H9 (cell line): ENCODE data around the gene ARMC9. TPM values are rescaled to one million over a fixed set of nuclear protein-coding genes. Genes with fewer than 3 reads are reported as not detected.

Experiments used
- DNase-seq: peaks from one replicate; pipeline ENCODE4 v3.0.0-alpha.2; 2017
- H2AFZ ChIP-seq: one replicate; pipeline ENCODE4 v1.6.1; 2013; ENCODE audit warnings: mild to moderate bottlenecking, low read length, control low read depth, moderate library complexity
- H2AK5ac ChIP-seq: 2 replicates; pipeline ENCODE4 v1.6.1; 2013; ENCODE audit warnings: low read length, control low read depth, mixed read lengths; ENCODE audit not compliant: insufficient read length
- H2BK120ac ChIP-seq: one replicate; pipeline ENCODE4 v1.6.1; 2013; ENCODE audit warnings: low read depth, mild to moderate bottlenecking, low read length, control low read depth, inconsistent platforms; ENCODE audit not compliant: poor library complexity, severe bottlenecking
- H2BK12ac ChIP-seq: 2 replicates; pipeline ENCODE4 v1.6.1; 2013; ENCODE audit warnings: low read length, control low read depth, mixed read lengths, low read depth; ENCODE audit not compliant: insufficient read length
- H2BK15ac ChIP-seq: 2 replicates; pipeline ENCODE4 v1.6.1; 2013; ENCODE audit warnings: low read depth, low read length, control low read depth
- H2BK20ac ChIP-seq: one replicate; pipeline ENCODE4 v1.6.1; 2013; ENCODE audit warnings: low read depth, mild to moderate bottlenecking, low read length, control low read depth, inconsistent platforms; ENCODE audit not compliant: poor library complexity, severe bottlenecking
- H2BK5ac ChIP-seq: 2 replicates; pipeline ENCODE4 v1.6.1; 2013; ENCODE audit warnings: low read length, control low read depth, mixed read lengths; ENCODE audit not compliant: insufficient read length
- H3K14ac ChIP-seq: 2 replicates; pipeline ENCODE4 v1.6.1; 2013; ENCODE audit warnings: low read length, control low read depth; ENCODE audit not compliant: insufficient read depth
- H3K18ac ChIP-seq: 2 replicates; pipeline ENCODE4 v1.6.1; 2013; ENCODE audit warnings: low read depth, mild to moderate bottlenecking, mixed read lengths, low read length, control low read depth; ENCODE audit not compliant: insufficient read length
- H3K23ac ChIP-seq: 2 replicates; pipeline ENCODE4 v1.6.1; 2013; ENCODE audit warnings: low read length, control low read depth, mixed read lengths, low read depth; ENCODE audit not compliant: insufficient read length
- H3K23me2 ChIP-seq: 2 replicates; pipeline ENCODE4 v1.6.1; 2013; ENCODE audit warnings: low read depth, mild to moderate bottlenecking, mixed read lengths, low read length, control low read depth; ENCODE audit not compliant: insufficient read length, poor library complexity, severe bottlenecking
- H3K27ac ChIP-seq: 2 replicates; pipeline ENCODE4 v1.5.1; 2013; ENCODE audit warnings: low read length, control low read depth, mixed read lengths, low read depth; ENCODE audit not compliant: insufficient read length
- H3K27me3 ChIP-seq: 2 replicates; pipeline ENCODE4 v1.6.1; 2013; ENCODE audit warnings: low read length, control low read depth, inconsistent platforms; ENCODE audit not compliant: insufficient read depth
- H3K4ac ChIP-seq: 2 replicates; pipeline ENCODE4 v1.6.1; 2013; ENCODE audit warnings: low read depth, mild to moderate bottlenecking, control low read depth, inconsistent platforms, low read length, moderate library complexity
- H3K4me1 ChIP-seq: 2 replicates; pipeline ENCODE4 v1.6.1; 2013; ENCODE audit warnings: low read length, control low read depth, inconsistent platforms; ENCODE audit not compliant: insufficient read depth
- H3K4me2 ChIP-seq: 2 replicates; pipeline ENCODE4 v1.6.1; 2013; ENCODE audit warnings: low read length, control low read depth, mixed read lengths; ENCODE audit not compliant: insufficient read length, insufficient read depth
- H3K56ac ChIP-seq: 2 replicates; pipeline ENCODE4 v1.6.1; 2013; ENCODE audit warnings: low read depth, mild to moderate bottlenecking, mixed read lengths, low read length, control low read depth; ENCODE audit not compliant: insufficient read length
- H3K79me1 ChIP-seq: 2 replicates; pipeline ENCODE4 v1.6.1; 2013; ENCODE audit warnings: low read depth, mild to moderate bottlenecking, moderate library complexity, low read length, control low read depth, inconsistent platforms; ENCODE audit not compliant: insufficient read depth, poor library complexity, severe bottlenecking
- H3K79me2 ChIP-seq: 2 replicates; pipeline ENCODE4 v1.6.1; 2013; ENCODE audit warnings: low read length, control low read depth, inconsistent platforms; ENCODE audit not compliant: insufficient read depth
- H3K9ac ChIP-seq: 2 replicates; pipeline ENCODE4 v1.6.1; 2013; ENCODE audit warnings: low read length, control low read depth, mixed read lengths; ENCODE audit not compliant: insufficient read length; ENCODE audit errors: extremely low read depth
- H3K9me3 ChIP-seq: one replicate; pipeline ENCODE4 v1.6.1; 2013; ENCODE audit warnings: low read depth, low read length, inconsistent platforms; ENCODE audit not compliant: control insufficient read depth
- H3T11ph ChIP-seq: one replicate; pipeline ENCODE4 v1.6.1; 2013; ENCODE audit warnings: mild to moderate bottlenecking, low read length, control low read depth, inconsistent platforms
- H4K20me1 ChIP-seq: one replicate; pipeline ENCODE4 v1.6.1; 2013; ENCODE audit not compliant: control insufficient read depth, insufficient read length, insufficient read depth
- H4K5ac ChIP-seq: 2 replicates; pipeline ENCODE4 v1.6.1; 2013; ENCODE audit warnings: low read depth, mild to moderate bottlenecking, mixed read lengths, low read length, control low read depth; ENCODE audit not compliant: insufficient read length
- H4K8ac ChIP-seq: replicated peaks from 2 replicates; pipeline ENCODE4 v1.6.1; 2013; ENCODE audit warnings: low read length, control low read depth, mixed read lengths, low read depth; ENCODE audit not compliant: insufficient read length
- H4K91ac ChIP-seq: 2 replicates; pipeline ENCODE4 v1.6.1; 2013; ENCODE audit warnings: low read depth, mild to moderate bottlenecking, moderate library complexity, mixed read lengths, low read length, control low read depth; ENCODE audit not compliant: insufficient read length
- H3K27ac Mint-ChIP-seq, 3 experiments: 2 replicates in 2 of 3; 3 replicates in 1 of 3; pipeline ENCODE4 v1.8.0; 2020 to 2021; ENCODE audit warnings: mixed read lengths in 3 of 3, mild to moderate bottlenecking in 1 of 3, moderate library complexity in 1 of 3
- H3K27me3 Mint-ChIP-seq: 2 replicates; pipeline ENCODE4 v1.8.0; 2021; ENCODE audit warnings: low read depth, mild to moderate bottlenecking, moderate library complexity, mixed read lengths
- H3K36me3 Mint-ChIP-seq, 3 experiments: 2 replicates in 2 of 3; 3 replicates in 1 of 3; pipeline ENCODE4 v1.8.0; 2020 to 2021; ENCODE audit warnings: low read depth in 3 of 3, mixed read lengths in 3 of 3; ENCODE audit not compliant: insufficient read depth in 1 of 3
- H3K4me1 Mint-ChIP-seq, 2 experiments: 2 replicates each; pipeline ENCODE4 v1.8.0; 2020; ENCODE audit warnings: mixed read lengths in 2 of 2
- H3K4me3 Mint-ChIP-seq, 2 experiments: 2 replicates in 1 of 2; 3 replicates in 1 of 2; pipeline ENCODE4 v1.8.0; 2020 to 2021; ENCODE audit warnings: mild to moderate bottlenecking in 2 of 2, mixed read lengths in 2 of 2, moderate library complexity in 1 of 2
- H3K9me3 Mint-ChIP-seq, 2 experiments: 2 replicates in 1 of 2; 3 replicates in 1 of 2; pipeline ENCODE4 v1.8.0; 2020; ENCODE audit warnings: mild to moderate bottlenecking in 2 of 2, mixed read lengths in 2 of 2, moderate library complexity in 1 of 2
- WGBS: extraction: QIAGEN DNeasy Blood & Tissue Kit; methylation state at CpG from one replicate; pipeline ENCODE4 v1.1.7; 2013; ENCODE audit warnings: missing lambda C conversion rate, low lambda C conversion rate, mixed read lengths; ENCODE audit not compliant: insufficient read length; ENCODE audit errors: extremely low coverage; 5-methylcytosine and 5-hydroxymethylcytosine counted together
- total RNA-seq: library from RNA; stranded (reverse); gene quantifications from 2 replicates; pipeline ENCODE4 v1.2.1, GENCODE V29; 2021
- TF ChIP-seq, protein P1 (sequence below): fragments of 200-600 bp; sonication (generic); conservative IDR thresholded peaks from 3 replicates; pipeline ENCODE4 v1.8.0; 2021; ENCODE audit warnings: antibody characterized with exemption, mild to moderate bottlenecking

Gene ARMC9
- total RNA-seq, 1 experiment from 2014 or later = 37.6 TPM

DNA sequence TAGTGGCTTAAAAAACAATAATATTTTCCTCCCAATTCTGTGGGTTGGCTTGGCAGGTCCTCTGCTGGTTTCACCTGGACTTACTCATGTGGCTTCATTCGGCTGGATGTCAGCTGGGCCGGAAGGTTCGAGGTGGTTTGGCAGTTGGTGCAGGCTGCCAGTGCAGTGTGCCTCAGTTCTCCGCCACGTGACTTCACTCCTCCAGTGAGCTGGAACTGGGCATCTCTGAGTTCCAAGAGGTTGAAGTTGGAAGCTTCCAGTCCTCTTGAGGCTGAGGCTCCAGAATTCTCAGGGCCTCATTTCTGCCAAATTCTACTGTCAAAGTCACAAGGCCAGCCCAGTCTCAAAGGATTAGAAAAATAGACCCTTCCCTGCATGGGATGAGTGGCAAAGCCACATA is 113.6 kb downstream of the ARMC9 start:
- peak overlapping the region in 1 of 3 experiments; percentile 54; a peak in 1 of 7 replicates for H3K27ac Mint-ChIP-seq
- H2AK5ac ChIP-seq = no peak overlapping the region
- H3K4me3 Mint-ChIP-seq = no peak overlapping the region

More for the DNA sequence above, 113.6 kb downstream of the ARMC9 start:
- Histone ChIP-seq H3K79me2 (no peaks in the 10 kb centered on the region), H3K14ac (no peak overlapping the region), H3K27me3 (no peaks in the 10 kb centered on the region), H3K4me1 (no peaks in the 10 kb centered on the region), H3K27ac (no peak overlapping the region), H2BK15ac (no peak overlapping the region), H4K8ac (no peak overlapping the region), H3K9me3 (no peaks in the 10 kb centered on the region), H3K79me1 (no peaks in the 10 kb centered on the region), H4K5ac (no peak overlapping the region), H2BK5ac (no peak overlapping the region), H3K18ac (no peak overlapping the region), H4K91ac (no peak overlapping the region), H2BK20ac (no peak overlapping the region), H4K20me1 (no peaks in the 10 kb centered on the region), H3K23me2 (no peaks in the 10 kb centered on the region), H3K23ac (no peak overlapping the region), H2AFZ (no peak overlapping the region), H3K4me2 (no peak overlapping the region), H3K4ac (no peak overlapping the region), H3T11ph (no peak overlapping the region), H3K56ac (no peak overlapping the region), H2BK12ac (no peak overlapping the region), H3K9ac (no peak overlapping the region), H2BK120ac (no peak overlapping the region)
- no peak for DNase-seq
- Mint-ChIP-seq H3K36me3 (peaks cover 0 to 13% (median 2%) of the 10 kb centered on the region in 3 experiments; a peak in 4 of 7 replicates), H3K27me3 (no peaks in the 10 kb centered on the region), H3K4me1 (peaks cover 1 to 3% of the 10 kb centered on the region in 2 experiments; a peak in 3 of 4 replicates), H3K9me3 (peaks cover 2 to 3% of the 10 kb centered on the region in 2 experiments; a peak in 2 of 5 replicates)
- TF ChIP-seq, protein P1, sequence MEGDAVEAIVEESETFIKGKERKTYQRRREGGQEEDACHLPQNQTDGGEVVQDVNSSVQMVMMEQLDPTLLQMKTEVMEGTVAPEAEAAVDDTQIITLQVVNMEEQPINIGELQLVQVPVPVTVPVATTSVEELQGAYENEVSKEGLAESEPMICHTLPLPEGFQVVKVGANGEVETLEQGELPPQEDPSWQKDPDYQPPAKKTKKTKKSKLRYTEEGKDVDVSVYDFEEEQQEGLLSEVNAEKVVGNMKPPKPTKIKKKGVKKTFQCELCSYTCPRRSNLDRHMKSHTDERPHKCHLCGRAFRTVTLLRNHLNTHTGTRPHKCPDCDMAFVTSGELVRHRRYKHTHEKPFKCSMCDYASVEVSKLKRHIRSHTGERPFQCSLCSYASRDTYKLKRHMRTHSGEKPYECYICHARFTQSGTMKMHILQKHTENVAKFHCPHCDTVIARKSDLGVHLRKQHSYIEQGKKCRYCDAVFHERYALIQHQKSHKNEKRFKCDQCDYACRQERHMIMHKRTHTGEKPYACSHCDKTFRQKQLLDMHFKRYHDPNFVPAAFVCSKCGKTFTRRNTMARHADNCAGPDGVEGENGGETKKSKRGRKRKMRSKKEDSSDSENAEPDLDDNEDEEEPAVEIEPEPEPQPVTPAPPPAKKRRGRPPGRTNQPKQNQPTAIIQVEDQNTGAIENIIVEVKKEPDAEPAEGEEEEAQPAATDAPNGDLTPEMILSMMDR = no peak
- WGBS = no CpG with 5 or more reads among the region's 5 CpGs
